Activated naive CD4-positive, alpha-beta T cell treated with anti-CD3 and anti-CD28 coated beads, Interleukin-2, amount 50 U/mL, for 72 hours (primary cell): Measurements from ENCODE around the gene LAMA4. TPM values are rescaled to one million over a fixed set of nuclear protein-coding genes. Genes with fewer than 3 reads are reported as not detected.
A peak's percentile ranks its signal among the peaks of the same experiment; 100 is the strongest.

Experiments
- ATAC-seq, 2 donors: fragments of 150-1000 bp; cut with Tn5 transposase; 2 replicates each; pipeline ENCODE4 v1.10.0; 2021; ENCODE audit warnings: mild to moderate bottlenecking in 2 of 2, moderate library complexity in 2 of 2
- DNase-seq, 2 donors: peaks; one replicate each; pipeline ENCODE4 v3.0.0; 2021 to 2022; ENCODE audit warnings: low spot score in 2 of 2
- H3K27ac Mint-ChIP-seq, 2 donors: one replicate each; pipeline ENCODE4 v1.8.0; 2022; ENCODE audit warnings: mild to moderate bottlenecking in 2 of 2, mixed read lengths in 2 of 2
- H3K36me3 Mint-ChIP-seq, 2 donors: one replicate each; pipeline ENCODE4 v1.8.0; 2022; ENCODE audit warnings: mixed read lengths in 2 of 2
- H3K9me3 Mint-ChIP-seq, 2 donors: one replicate each; pipeline ENCODE4 v1.8.0; 2022; ENCODE audit warnings: mixed read lengths in 2 of 2
- total RNA-seq, 2 donors: library from RNA; stranded (reverse); gene quantifications; one replicate each; pipeline ENCODE4 v1.2.3, GENCODE V29; 2022

LAMA4 gene
- total RNA-seq, 2 donors from 2014 or later, result not detected

DNA sequence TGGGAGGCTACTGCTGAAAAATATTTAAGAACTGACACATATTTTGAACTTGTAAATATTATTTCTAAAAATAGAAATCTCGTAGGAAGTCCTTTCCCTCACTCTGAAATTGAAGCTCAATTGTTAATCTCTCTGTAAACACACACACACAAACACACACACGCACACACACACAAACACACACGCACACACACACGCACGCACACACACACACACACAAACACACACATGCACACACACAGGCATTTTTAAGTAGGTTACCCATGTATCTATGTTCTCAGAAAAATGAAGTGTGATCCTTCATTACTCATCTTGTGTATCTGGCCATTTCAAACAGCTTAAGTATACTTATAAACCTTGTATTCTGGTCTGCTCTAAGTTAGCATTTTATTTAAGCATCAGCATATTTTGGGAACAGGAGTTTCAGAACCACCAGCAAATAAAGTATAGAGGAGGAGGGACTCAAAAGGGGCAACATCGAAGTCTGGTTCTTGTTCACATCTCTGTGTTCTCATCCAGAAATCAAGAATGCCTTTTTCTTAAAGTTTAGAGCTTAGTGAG lies 188.9 kb downstream of the LAMA4 start:
- ATAC-seq (no peak), DNase-seq (no peak)
- Mint-ChIP-seq H3K27ac (peak overlapping the region in 1 of 2 donors; percentile 16), H3K36me3 (no peaks in the 10 kb centered on the region), H3K9me3 (no peaks in the 10 kb centered on the region)

DNA sequence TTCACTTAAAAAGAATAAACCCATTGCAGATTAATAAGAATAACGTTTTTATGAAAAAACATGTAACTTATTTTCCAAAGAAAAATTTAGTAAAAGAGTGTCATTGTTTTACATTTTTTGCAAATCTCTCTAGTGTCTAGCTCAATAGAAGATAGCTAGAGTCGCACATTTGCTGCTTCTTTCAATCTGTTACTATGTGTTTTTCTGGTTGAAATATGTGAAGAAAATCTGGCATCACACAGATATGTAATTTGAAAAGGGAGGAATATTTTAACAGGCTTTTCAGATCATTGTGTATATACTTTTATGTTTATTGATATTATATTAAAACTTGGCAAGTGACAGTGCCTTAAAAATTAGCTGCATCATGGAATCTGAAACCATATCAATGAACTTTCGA lies 191.4 kb downstream of the LAMA4 start:
- Mint-ChIP-seq H3K9me3 (no peaks in the 10 kb centered on the region), H3K27ac (no peak overlapping the region), H3K36me3 (no peaks in the 10 kb centered on the region)
- DNase-seq (no peak), ATAC-seq (no peak)

DNA sequence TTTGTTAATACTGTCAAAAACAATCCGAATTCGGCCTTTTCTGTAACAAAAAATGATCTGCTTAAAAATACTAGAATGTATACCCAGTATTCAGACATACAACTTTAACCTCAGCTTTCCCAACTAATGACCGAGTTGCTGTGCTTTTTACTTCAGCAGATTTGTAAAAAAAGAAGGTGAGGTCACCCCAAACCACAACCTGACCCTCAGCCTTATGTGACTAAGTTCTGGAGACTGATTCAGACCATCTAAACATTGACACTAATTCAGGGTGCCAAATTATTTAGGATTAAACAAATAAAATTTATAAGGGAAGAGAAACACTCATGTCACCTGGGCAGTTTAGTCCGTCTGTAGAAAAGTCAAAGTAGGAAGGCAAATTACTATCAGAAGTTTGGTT lies 192.8 kb downstream of the LAMA4 start:
- no peak for ATAC-seq
- no peaks in the 10 kb centered on the region for H3K9me3 Mint-ChIP-seq
- no peaks in the 10 kb centered on the region for H3K36me3 Mint-ChIP-seq
- H3K27ac Mint-ChIP-seq, result no peak overlapping the region
- no peak for DNase-seq

Other genes with a start within 250 kb of the LAMA4 start
- not detected for gene CCN6, start 200.5 kb downstream of the LAMA4 start, total RNA-seq
- gene TUBE1, start 167.1 kb downstream of the LAMA4 start, total RNA-seq, result 10 to 100 TPM; 16.4 to 26.9 TPM
- gene FAM229B, start 167.0 kb downstream of the LAMA4 start, total RNA-seq, result 1 to 10 TPM; 1.3 to 6.3 TPM
- gene RFPL4B, start 92.8 kb upstream of the LAMA4 start, total RNA-seq, result not detected